CD1c-positive myeloid dendritic cell (primary cell): Measurements from ENCODE around the gene C1R.
A peak's percentile ranks its signal among the peaks of the same experiment; 100 is the strongest.

ENCODE experiments used
- DNase-seq: peaks from one replicate; pipeline ENCODE4 v3.0.0-alpha.2; 2016; ENCODE audit errors: extremely low spot score

The C1R gene

GRCh38 chr12:7099290-7099996 lies 7.2 kb upstream of the C1R start:
- peak; percentile 40 for DNase-seq

DNA sequence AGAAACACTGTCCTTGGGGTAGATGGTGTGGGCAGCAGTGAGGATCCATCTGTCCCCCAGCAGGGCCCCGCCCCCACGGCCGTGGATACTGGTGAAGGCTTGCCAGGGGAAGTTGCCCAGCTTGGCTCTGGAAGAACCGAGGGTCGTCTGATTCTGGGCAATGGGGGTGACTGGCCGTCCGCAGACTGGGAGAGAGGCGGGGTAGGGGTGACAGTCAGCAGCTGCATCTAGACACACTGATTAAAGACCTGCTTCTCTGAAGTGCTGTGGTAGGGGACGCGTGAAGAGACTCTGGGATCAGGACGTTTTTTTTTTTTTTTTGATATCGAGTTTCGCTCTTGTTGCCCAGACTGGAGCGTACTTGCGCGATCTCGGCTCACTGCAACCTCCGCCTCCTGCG lies 4.7 kb upstream of the C1R start:
- no peak for DNase-seq

- no peak for DNase-seq
These were observed 4.0 kb upstream of the C1R start for GRCh38 chr12:7096006-7096932.

DNA sequence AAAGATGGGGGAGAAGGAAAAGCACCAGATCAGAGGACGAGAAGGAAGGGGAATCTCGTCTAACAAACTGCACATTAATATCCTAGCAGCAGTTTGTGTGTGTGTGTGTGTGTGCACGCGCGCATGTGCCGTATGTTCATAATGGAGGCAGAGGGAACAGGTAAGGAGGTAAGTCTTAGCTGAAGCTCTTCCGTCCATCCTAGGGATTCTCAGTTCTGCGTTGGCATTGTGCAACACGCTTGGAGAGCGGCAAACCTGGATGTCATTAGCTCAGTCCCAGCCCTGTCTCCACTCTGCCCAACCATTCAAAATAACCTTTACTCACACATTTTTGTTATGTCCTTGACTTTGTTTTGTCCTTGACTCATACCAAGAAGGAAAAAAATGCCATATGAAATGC lies 1.6 kb upstream of the C1R start:
- no peak for DNase-seq

DNA sequence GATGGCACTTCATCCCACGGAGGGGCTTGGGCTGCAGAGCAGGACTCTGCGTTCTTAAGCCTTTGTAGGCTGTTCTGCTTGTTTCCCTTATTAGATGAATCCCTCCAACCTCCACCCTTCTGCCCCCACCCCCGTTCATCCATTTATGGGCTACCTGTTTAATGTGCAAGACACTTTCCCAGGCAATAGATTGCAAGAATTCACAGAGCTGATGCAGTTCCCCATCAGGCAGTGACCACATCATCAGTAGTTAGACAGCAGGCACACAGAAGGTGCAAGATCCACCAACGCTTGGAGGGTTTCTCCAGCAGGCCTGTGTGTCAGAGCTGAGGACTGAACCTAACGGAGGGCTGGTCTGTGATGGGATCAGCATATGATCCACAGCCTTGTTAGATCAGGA lies 1.2 kb upstream of the C1R start:
- DNase-seq: no peak

GRCh38 chr12:7092986-7093460 lies 778 bp upstream of the C1R start:
- DNase-seq: no peak

DNA sequence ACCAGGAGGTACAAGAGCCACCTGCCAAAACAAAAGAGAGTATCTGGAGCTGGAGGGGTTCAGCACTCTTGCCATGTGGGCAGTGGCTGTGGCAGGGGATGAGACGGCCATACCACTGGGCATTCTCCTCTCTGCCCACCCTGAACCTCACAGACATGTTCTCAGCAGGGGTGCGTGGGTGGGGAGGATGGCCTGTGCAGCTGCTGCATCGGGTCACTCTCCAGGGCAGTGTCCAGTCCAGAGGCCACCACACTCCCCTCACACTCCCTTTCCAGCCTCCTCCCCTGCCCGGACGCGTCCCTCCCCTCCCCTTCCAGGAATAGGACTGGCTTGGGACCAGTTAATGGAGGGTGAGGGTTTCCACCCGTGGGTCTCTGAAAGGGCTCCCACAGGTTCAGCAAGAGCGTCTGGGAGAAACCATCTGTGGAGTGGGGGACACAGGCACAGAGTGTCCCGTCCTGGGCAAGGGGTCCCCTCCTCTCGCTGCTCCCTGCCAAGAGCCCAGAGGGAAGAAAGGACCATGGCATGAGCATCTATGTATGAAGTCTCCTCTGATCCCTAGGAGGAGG lies 501 bp downstream of the C1R start:
- DNase-seq: no peak

DNA sequence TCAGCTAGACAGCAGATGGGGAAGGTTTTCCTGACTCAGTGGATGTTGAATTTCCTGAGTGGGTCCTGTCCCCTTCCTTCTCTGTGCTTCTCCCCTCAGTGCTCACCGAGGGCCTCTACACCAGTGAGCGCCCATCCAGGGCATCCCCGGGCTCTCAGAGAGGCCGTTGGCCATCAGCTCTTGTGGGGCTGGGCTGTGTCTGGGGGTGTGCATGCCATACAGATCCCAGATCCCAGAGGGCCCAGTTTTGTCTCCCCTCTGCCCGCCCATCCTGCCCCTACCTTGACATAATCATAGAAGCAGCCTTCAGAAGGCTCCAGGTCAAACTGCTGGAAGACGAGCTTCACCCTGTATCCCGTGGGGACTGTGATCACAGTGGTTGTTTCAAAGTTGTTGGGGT lies 1.1 kb downstream of the C1R start:
- no peak for DNase-seq

DNA sequence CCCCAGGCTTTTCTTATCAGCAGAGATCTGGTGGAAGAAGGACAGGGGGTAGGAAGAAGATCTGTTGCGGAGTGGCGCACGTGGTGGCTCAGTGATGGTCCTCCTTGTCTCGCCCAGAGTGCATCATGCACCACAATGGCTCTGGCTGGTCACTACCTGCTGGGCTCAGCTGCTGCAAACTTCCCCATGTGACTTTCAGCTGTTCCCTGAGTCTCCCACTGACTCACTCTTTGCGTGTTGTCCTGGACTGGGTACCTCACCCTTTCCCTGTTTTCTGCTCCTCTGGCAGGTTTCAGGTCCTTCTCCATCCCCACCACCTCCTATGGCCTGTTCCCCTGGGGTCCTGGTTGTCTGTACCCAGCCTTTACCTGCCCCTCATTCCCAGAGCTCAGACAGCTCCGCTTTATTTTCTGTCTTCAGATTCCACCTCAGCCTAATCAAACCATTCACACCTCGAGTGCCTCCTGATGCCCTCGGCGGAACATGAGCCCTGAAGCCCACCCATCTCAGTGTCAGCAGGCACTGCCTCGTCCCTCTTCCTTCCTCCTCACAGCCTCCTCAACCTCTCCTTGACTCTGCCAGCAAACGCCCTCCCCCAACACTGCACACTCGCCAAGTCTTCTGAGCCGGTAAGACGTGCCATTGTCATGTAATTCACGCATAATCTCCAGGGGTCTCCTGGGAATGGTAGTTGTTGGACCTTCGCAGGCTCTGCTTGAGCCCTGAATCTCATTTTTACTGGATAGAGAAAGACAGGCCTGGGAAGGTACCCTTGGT lies 1.8 kb downstream of the C1R start:
- DNase-seq: no peak

- no peak for DNase-seq
These were observed 2.9 kb downstream of the C1R start for GRCh38 chr12:7089196-7089871.

GRCh38 chr12:7083125-7083524 lies 9.1 kb downstream of the C1R start:
- no peak for DNase-seq

GRCh38 chr12:7081037-7081436 lies 11.2 kb downstream of the C1R start:
- DNase-seq: no peak

DNA sequence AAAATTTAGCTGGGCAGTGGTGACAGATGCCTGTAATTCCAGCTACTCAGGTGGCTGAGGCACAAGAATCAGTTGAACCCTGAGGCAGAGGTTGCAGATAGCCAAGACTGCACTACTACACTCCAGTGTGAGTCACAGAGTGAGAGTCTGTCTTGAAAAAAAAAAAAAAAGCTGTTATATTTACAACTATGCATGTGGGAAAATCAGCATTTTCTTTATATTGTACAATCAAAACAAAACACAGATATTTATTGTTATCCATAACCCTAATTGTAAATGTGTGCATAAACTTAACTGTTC lies 12.5 kb downstream of the C1R start:
- no peak for DNase-seq

DNA sequence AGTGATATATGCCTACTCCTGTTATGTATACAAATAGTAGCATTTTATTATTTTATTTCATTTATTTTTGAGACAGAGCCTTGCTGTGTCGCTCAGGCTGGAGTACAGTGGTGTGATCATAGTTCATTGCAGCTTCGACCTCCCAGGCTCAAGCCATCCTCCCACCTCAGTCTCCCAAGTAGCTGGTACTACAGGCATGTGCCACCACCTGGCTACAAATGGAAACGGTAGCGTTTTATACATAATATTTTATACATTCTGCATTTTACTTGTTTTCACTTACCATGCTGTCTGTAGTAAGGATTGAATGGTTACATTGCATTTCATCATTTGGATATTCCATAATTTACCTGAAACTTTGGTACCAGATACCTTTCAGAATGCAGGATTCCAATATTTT lies 14.1 kb downstream of the C1R start:
- DNase-seq: no peak

GRCh38 chr12:7076493-7076892 lies 15.8 kb downstream of the C1R start:
- DNase-seq: no peak

DNA sequence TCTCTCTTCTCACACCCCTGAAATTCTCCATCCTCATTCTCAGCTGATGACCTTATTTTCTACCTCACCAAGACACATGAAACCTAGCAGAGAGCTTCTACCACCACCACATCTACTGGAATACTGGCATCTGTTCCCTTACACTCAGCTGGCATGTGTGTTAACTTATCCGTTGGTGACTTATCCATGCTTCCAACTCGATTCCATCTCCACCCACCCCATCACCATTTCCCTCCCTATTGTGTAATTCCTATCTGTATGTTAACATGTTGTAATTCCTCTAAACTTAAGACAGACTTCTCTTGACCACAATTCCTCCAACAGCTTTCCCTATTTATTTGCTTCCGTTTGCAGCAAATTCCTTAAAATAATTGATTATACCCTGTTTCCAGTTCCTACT lies 16.3 kb downstream of the C1R start:
- DNase-seq: no peak

GRCh38 chr12:7075518-7075917 lies 16.7 kb downstream of the C1R start:
- DNase-seq: no peak

GRCh38 chr12:7073946-7074345 lies 18.3 kb downstream of the C1R start:
- DNase-seq: no peak

DNA sequence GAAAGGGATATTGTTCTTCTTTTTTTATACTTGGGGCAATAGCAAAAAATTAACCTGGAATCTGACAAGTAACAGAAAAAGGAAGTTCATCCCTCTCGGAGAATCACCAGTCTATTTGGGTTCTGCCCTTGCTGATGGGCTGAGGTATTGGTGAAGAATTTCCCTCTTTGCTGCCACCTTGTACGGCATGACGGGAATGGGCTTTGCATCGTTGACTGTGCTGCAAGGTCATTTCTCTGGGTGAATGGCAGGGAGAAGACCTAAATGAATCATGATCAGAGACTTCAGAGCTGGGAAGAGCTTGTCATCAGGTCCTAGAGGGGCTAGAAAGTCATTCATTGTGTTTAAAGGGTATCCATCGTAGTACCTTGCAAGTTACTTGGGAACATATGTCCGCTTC lies 19.7 kb downstream of the C1R start:
- DNase-seq: no peak

DNA sequence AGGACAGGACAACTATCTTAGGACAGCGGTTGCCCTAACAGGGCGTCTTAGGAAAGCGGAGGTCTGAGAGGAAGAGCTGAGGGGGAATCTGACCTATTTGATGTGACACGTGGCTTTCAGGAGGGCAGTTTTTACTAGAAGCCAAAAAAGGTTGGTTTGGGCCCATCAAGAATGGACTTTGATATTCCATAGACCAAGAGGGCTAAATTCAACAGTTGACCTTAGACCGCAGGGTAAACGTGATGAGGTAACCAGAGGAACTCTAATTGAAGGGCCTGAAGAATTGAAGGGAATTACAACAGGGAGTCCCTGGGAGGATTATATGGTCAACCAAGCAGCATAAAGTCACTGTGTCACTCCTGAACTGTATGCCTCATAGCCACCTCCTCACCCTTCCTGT lies 20.2 kb downstream of the C1R start:
- no peak for DNase-seq

GRCh38 chr12:7069386-7069785 lies 22.9 kb downstream of the C1R start:
- no peak for DNase-seq

- no peak for DNase-seq
These were observed 23.3 kb downstream of the C1R start for GRCh38 chr12:7068994-7069346.
